Testis (tissue), 3 donors: ENCODE measurements around the gene GRB7. TPM values are rescaled to one million over a fixed set of nuclear protein-coding genes. Genes with fewer than 3 reads are reported as not detected.
A peak's percentile ranks its signal among the peaks of the same experiment; 100 is the strongest.

Source experiments
- DNase-seq: peaks from one replicate; pipeline ENCODE4 v3.0.0-alpha.2; 2019
- H3K27ac ChIP-seq, 2 donors: fragments of 200-600 bp; sonication (generic); one replicate each; pipeline ENCODE4 v1.5.1; 2019
- H3K27me3 ChIP-seq: fragments of 200-600 bp; sonication (generic); one replicate; pipeline ENCODE4 v1.5.1; 2019
- H3K36me3 ChIP-seq: fragments of 200-600 bp; sonication (generic); one replicate; pipeline ENCODE4 v1.5.1; 2017; ENCODE audit warnings: low read depth; ENCODE audit errors: missing control alignments
- H3K4me1 ChIP-seq: fragments of 200-600 bp; sonication (generic); one replicate; pipeline ENCODE4 v1.5.1; 2019
- H3K4me3 ChIP-seq, 2 donors: fragments of 200-600 bp; sonication (generic); one replicate each; pipeline ENCODE4 v1.5.1; 2017 to 2019
- H3K9me3 ChIP-seq: fragments of 200-600 bp; sonication (generic); one replicate; pipeline ENCODE4 v1.5.1; 2017
- POLR2A ChIP-seq: fragments of 450-650 bp; IDR thresholded peaks from one replicate; pipeline ENCODE4 v1.6.1; 2017; ENCODE audit warnings: antibody characterized with exemption, mild to moderate bottlenecking, moderate library complexity
- WGBS, 2 donors: methylation state at CpG; one replicate each; pipeline ENCODE4 v1.1.5; 2018; 5-methylcytosine and 5-hydroxymethylcytosine counted together
- intact Hi-C: fragments of 100-400 bp; cut with DNase I; formaldehyde crosslinking; loops from one replicate; pipeline ENCODE4 v1.15.1; 2023; ENCODE audit warnings: low total_unique reads
- polyA plus RNA-seq: library from polyadenylated mRNA; stranded (reverse); fragments of 350-450 nt; fragmentation: Illumina TruSeq; extraction: RNeasy Lipid Tissue Mini Kit (QIAGEN cat#74804); gene quantifications from one replicate; pipeline ENCODE4 v1.2.3, GENCODE V29; 2014; ENCODE audit warnings: low read depth, low replicate concordance; ENCODE audit not compliant: insufficient read depth
- total RNA-seq, 2 donors: library from RNA; depleted of rRNA; stranded (reverse); fragments of >200 nt; gene quantifications; one replicate each; pipeline ENCODE4 v1.2.3, GENCODE V29; 2016
- TF ChIP-seq, protein P1 (sequence below), 3 experiments: fragments of 450-650 bp in 2 of 3; fragments of 200-600 bp in 1 of 3; sonication (generic) in 1 of 3; IDR thresholded peaks; one replicate each; pipeline ENCODE4 v1.5.1; 2016 to 2019; ENCODE audit warnings: antibody characterized with exemption in 3 of 3, mild to moderate bottlenecking in 2 of 3, moderate library complexity in 1 of 3

The GRB7 gene
- total and polyA plus RNA-seq, 3 donors from 2014 or later: 2.1 to 3.7 (median 2.9) TPM

DNA sequence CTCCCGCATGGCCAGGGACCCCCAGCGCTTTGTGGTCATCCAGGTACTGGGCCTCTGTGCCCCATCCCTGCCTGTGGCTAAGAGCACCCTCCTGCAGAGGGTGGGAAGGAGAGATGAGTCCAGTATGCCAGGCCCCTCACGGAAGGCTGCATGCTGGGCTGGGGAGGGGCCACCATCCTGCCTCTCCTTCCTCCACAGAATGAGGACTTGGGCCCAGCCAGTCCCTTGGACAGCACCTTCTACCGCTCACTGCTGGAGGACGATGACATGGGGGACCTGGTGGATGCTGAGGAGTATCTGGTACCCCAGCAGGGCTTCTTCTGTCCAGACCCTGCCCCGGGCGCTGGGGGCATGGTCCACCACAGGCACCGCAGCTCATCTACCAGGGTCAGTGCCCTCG is 11.1 kb upstream of the GRB7 start:
- Histone ChIP-seq H3K36me3 (no peaks in the 10 kb centered on the region), H3K4me3 (no peak overlapping the region), H3K27ac (no peak overlapping the region), H3K27me3 (no peaks in the 10 kb centered on the region), H3K9me3 (no peaks in the 10 kb centered on the region), H3K4me1 (peaks cover 6% of the 10 kb centered on the region)
- 87 to 91% methylated on average over 4 to 9 of the region's 9 CpGs for WGBS, 2 donors
- intact Hi-C loops: no loop called here
- DNase-seq: no peak
- TF ChIP-seq, protein P1, sequence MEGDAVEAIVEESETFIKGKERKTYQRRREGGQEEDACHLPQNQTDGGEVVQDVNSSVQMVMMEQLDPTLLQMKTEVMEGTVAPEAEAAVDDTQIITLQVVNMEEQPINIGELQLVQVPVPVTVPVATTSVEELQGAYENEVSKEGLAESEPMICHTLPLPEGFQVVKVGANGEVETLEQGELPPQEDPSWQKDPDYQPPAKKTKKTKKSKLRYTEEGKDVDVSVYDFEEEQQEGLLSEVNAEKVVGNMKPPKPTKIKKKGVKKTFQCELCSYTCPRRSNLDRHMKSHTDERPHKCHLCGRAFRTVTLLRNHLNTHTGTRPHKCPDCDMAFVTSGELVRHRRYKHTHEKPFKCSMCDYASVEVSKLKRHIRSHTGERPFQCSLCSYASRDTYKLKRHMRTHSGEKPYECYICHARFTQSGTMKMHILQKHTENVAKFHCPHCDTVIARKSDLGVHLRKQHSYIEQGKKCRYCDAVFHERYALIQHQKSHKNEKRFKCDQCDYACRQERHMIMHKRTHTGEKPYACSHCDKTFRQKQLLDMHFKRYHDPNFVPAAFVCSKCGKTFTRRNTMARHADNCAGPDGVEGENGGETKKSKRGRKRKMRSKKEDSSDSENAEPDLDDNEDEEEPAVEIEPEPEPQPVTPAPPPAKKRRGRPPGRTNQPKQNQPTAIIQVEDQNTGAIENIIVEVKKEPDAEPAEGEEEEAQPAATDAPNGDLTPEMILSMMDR (IDR thresholded peaks at IDR 0.05): no peak
- TF ChIP-seq POLR2A: no peak

GRCh38 chr17:39727556-39727955 is 10.2 kb upstream of the GRB7 start:
- Histone ChIP-seq H3K36me3 (no peaks in the 10 kb centered on the region), H3K27me3 (no peaks in the 10 kb centered on the region), H3K4me3 (no peak overlapping the region), H3K9me3 (no peaks in the 10 kb centered on the region), H3K4me1 (peaks cover 6% of the 10 kb centered on the region), H3K27ac (no peak overlapping the region)
- intact Hi-C loops: no loop called here
- DNase-seq: no peak
- TF ChIP-seq, protein P1 (IDR thresholded peaks at IDR 0.05): no peak
- WGBS, 2 donors: 77 to 82% methylated on average over 9 to 10 of the region's 10 CpGs

GRCh38 chr17:39729280-39729851 is 8.4 kb upstream of the GRB7 start:
- Histone ChIP-seq H3K27ac (peak overlapping the region in 1 of 2 donors; percentile 81), H3K4me3 (peak overlapping the region in 1 of 2 donors; percentile 74), H3K4me1 (peaks cover 6% of the 10 kb centered on the region), H3K9me3 (no peaks in the 10 kb centered on the region), H3K27me3 (no peaks in the 10 kb centered on the region), H3K36me3 (no peaks in the 10 kb centered on the region)
- TF ChIP-seq, protein P1 (IDR thresholded peaks at IDR 0.05): no peak
- no peak for TF ChIP-seq POLR2A
- no peak for DNase-seq
- intact Hi-C loops: no loop called here
- 64 to 70% methylated on average over 6 of the region's 6 CpGs for WGBS, 2 donors

- peak; percentile 94 for DNase-seq
- TF ChIP-seq, protein P1 (IDR thresholded peaks at IDR 0.05): peak; percentile 76 to 91 (median 79)
- TF ChIP-seq POLR2A: no peak
- Histone ChIP-seq H3K4me1 (peaks cover 6% of the 10 kb centered on the region), H3K36me3 (no peaks in the 10 kb centered on the region), H3K4me3 (peak within 1 kb of the TSS; percentile 74 to 78), H3K9me3 (no peaks in the 10 kb centered on the region), H3K27me3 (no peaks in the 10 kb centered on the region), H3K27ac (peak within 1 kb of the TSS; percentile 81 to 83)
- intact Hi-C loops: no loop called here
- WGBS, 2 donors: 0 to 2% methylated on average over 17 to 35 of the region's 65 CpGs
These were observed 7.4 kb upstream of the GRB7 start, which contains the start of gene MIEN1 for GRCh38 chr17:39730095-39730921. Gene MIEN1, minus strand, starts transcription at chr17:39730532. Its CDS starts 37 bp downstream, at chr17:39730495.
